ENCODE data around the gene CATSPER1. TPM values are rescaled to one million over a fixed set of nuclear protein-coding genes. Genes with fewer than 3 reads are reported as not detected.

The CATSPER1 gene
- total RNA-seq, 1 experiment from 2014 or later = 4.2 TPM

DNA sequence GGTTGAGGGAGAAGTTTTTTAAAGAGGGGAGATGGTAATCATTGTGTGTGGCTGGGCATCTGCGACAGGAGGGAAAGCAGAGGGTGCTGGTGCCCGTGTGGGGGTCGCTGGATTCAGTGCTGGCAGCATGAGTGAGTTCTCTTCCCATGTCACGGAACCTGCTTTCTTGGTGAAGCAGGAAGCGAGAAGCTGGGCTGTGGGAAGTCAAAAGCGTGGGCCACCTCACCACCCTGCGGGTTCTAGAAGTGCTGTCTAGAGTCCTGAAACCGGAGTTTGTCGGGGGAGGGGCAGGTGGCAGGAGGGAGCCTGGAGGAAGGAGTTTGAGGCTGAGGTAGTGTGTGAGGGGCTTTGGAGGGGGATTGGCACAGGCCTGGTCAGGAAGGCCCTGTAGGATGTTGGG, 50.5 kb downstream of the CATSPER1 start:
- Histone ChIP-seq H3K36me3 (ENCODE audit: low read depth) (peaks cover 20% of the 10 kb centered on the region), H3K9me2 (ENCODE audit: insufficient read depth) (no peaks in the 10 kb centered on the region), H3K79me2 (ENCODE audit: low read depth) (no peaks in the 10 kb centered on the region), H3K27ac (no peak overlapping the region), H3K9me3 (ENCODE audit: insufficient read depth, low read depth) (no peaks in the 10 kb centered on the region), H3F3A (ENCODE audit: insufficient read depth, low read depth) (peaks cover 44% of the 10 kb centered on the region), H4K20me1 (ENCODE audit: insufficient read depth) (peaks cover 16% of the 10 kb centered on the region; the same call in 1 of the 2 replicates), H3K4me2 (no peak overlapping the region), H3K4me1 (replicated peaks; ENCODE audit: insufficient read depth) (no peaks in the 10 kb centered on the region), H3K4me3 (no peak overlapping the region), H2AFZ (no peak overlapping the region), H3K27me3 (ENCODE audit: insufficient read depth, low read depth) (no peaks in the 10 kb centered on the region)
- TF ChIP-seq EZH2 (IDR thresholded peaks at IDR 0.05; ENCODE audit: low read depth) (no peak), CTCF (conservative IDR thresholded peaks at IDR 0.05) (no peak)
- DNase-seq = no peak
- no TSS peak for BruUV-seq (replicated peaks)
- ChIA-PET POLR2A (ENCODE audit: unreplicated experiment) (no interaction called here), CTCF (interaction anchor here (0.6 kb wide), 1 partner anchor 40 kb away, joined by 9 read pairs; no protein-coding TSS in a partner anchor)
- intact Hi-C loops (cut with micrococcal nuclease; ENCODE audit: unreplicated experiment) = no loop called here

- Histone ChIP-seq H4K20me1 (ENCODE audit: insufficient read depth) (peaks cover 16% of the 10 kb centered on the region; the same call in 1 of the 2 replicates), H3K36me3 (ENCODE audit: low read depth) (peaks cover 16% of the 10 kb centered on the region), H3K4me1 (replicated peaks; ENCODE audit: insufficient read depth) (no peaks in the 10 kb centered on the region), H3K4me3 (no peak overlapping the region), H3K27ac (no peak overlapping the region), H3K9me3 (ENCODE audit: insufficient read depth, low read depth) (no peaks in the 10 kb centered on the region), H2AFZ (no peak overlapping the region), H3K4me2 (no peak overlapping the region), H3K9me2 (ENCODE audit: insufficient read depth) (no peaks in the 10 kb centered on the region), H3K27me3 (ENCODE audit: insufficient read depth, low read depth) (no peaks in the 10 kb centered on the region), H3K79me2 (ENCODE audit: low read depth) (no peaks in the 10 kb centered on the region; the same call in 1 of the 2 replicates), H3F3A (ENCODE audit: insufficient read depth, low read depth) (peaks cover 26% of the 10 kb centered on the region)
- DNase-seq = no peak
- intact Hi-C loops (cut with micrococcal nuclease; ENCODE audit: unreplicated experiment) = no loop called here
- ChIA-PET CTCF (no interaction called here), POLR2A (ENCODE audit: unreplicated experiment) (no interaction called here)
- no TSS peak for BruUV-seq (replicated peaks)
- TF ChIP-seq CTCF (conservative IDR thresholded peaks at IDR 0.05) (no peak), EZH2 (IDR thresholded peaks at IDR 0.05; ENCODE audit: low read depth) (no peak)
Observed at GRCh38 chr11:65973439-65974110, 52.7 kb downstream of the CATSPER1 start.

GRCh38 chr11:65972116-65972515, 54.2 kb downstream of the CATSPER1 start:
- H3K9me2 ChIP-seq (ENCODE audit: insufficient read depth) = no peaks in the 10 kb centered on the region
- H3K27me3 ChIP-seq (ENCODE audit: insufficient read depth, low read depth) = no peaks in the 10 kb centered on the region
- intact Hi-C loops (cut with micrococcal nuclease; ENCODE audit: unreplicated experiment) = no loop called here
- peaks cover 25% of the 10 kb centered on the region for H3F3A ChIP-seq (ENCODE audit: insufficient read depth, low read depth)
- ChIA-PET CTCF (no interaction called here), POLR2A (ENCODE audit: unreplicated experiment) (interaction anchor here (0.6 to 0.7 kb wide), 2 partner anchors 50 to 79 kb away, joined by 3 to 6 read pairs; no protein-coding TSS in a partner anchor)
- peaks cover 14% of the 10 kb centered on the region; the same call in 1 of the 2 replicates for H4K20me1 ChIP-seq (ENCODE audit: insufficient read depth)
- no TSS peak for BruUV-seq (replicated peaks)
- H3K79me2 ChIP-seq (ENCODE audit: low read depth) = no peaks in the 10 kb centered on the region; the same call in 1 of the 2 replicates
- no peaks in the 10 kb centered on the region for H3K4me1 ChIP-seq (replicated peaks; ENCODE audit: insufficient read depth)
- H3K9me3 ChIP-seq (ENCODE audit: insufficient read depth, low read depth) = no peaks in the 10 kb centered on the region
- no peak overlapping the region for H2AFZ ChIP-seq
- peaks cover 21% of the 10 kb centered on the region for H3K36me3 ChIP-seq (ENCODE audit: low read depth)
- DNase-seq = no peak
- no peak for TF ChIP-seq EZH2 (IDR thresholded peaks at IDR 0.05; ENCODE audit: low read depth)
- H3K27ac ChIP-seq = no peak overlapping the region
- no peak overlapping the region for H3K4me3 ChIP-seq
- no peak overlapping the region for H3K4me2 ChIP-seq
